ENCODE results near the gene CASR.
"Not testable (repeated sequence)": the region's sequence is repeated elsewhere in the genome, so short reads cannot be mapped to it uniquely, and the experiment has no call there.

The CASR gene, protein sequence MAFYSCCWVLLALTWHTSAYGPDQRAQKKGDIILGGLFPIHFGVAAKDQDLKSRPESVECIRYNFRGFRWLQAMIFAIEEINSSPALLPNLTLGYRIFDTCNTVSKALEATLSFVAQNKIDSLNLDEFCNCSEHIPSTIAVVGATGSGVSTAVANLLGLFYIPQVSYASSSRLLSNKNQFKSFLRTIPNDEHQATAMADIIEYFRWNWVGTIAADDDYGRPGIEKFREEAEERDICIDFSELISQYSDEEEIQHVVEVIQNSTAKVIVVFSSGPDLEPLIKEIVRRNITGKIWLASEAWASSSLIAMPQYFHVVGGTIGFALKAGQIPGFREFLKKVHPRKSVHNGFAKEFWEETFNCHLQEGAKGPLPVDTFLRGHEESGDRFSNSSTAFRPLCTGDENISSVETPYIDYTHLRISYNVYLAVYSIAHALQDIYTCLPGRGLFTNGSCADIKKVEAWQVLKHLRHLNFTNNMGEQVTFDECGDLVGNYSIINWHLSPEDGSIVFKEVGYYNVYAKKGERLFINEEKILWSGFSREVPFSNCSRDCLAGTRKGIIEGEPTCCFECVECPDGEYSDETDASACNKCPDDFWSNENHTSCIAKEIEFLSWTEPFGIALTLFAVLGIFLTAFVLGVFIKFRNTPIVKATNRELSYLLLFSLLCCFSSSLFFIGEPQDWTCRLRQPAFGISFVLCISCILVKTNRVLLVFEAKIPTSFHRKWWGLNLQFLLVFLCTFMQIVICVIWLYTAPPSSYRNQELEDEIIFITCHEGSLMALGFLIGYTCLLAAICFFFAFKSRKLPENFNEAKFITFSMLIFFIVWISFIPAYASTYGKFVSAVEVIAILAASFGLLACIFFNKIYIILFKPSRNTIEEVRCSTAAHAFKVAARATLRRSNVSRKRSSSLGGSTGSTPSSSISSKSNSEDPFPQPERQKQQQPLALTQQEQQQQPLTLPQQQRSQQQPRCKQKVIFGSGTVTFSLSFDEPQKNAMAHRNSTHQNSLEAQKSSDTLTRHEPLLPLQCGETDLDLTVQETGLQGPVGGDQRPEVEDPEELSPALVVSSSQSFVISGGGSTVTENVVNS

DNA sequence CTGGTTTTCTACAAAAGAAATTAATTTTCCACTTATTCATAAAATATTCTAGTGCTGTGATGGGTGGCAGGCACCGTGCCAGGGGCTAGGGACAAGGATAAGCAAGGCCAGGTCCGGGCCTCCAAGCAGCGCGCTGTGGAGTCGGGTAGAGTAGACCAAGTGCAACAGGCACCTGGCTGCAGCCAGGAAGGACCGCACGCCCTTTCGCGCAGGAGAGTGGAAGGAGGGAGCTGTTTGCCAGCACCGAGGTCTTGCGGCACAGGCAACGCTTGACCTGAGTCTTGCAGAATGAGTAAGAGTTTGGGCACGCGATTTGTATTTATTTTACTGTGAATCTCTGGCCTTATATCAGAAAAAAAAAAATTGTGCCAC lies at the start of gene CASR:
Gene CASR, plus strand, starts transcription at position 148 of the 372 bp plus-strand sequence. CDS start 70,522 bp downstream, outside the sequence.
- no peak within 1 kb of the TSS for H3K4me3 ChIP-seq (ENCODE audit: low read length)
- peak; percentile 49 for DNase-seq (ENCODE audit: low read depth)
- TF ChIP-seq, protein P1, sequence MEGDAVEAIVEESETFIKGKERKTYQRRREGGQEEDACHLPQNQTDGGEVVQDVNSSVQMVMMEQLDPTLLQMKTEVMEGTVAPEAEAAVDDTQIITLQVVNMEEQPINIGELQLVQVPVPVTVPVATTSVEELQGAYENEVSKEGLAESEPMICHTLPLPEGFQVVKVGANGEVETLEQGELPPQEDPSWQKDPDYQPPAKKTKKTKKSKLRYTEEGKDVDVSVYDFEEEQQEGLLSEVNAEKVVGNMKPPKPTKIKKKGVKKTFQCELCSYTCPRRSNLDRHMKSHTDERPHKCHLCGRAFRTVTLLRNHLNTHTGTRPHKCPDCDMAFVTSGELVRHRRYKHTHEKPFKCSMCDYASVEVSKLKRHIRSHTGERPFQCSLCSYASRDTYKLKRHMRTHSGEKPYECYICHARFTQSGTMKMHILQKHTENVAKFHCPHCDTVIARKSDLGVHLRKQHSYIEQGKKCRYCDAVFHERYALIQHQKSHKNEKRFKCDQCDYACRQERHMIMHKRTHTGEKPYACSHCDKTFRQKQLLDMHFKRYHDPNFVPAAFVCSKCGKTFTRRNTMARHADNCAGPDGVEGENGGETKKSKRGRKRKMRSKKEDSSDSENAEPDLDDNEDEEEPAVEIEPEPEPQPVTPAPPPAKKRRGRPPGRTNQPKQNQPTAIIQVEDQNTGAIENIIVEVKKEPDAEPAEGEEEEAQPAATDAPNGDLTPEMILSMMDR (IDR thresholded peaks at IDR 0.05; ENCODE audit: insufficient read depth, low read depth, low read length, missing control alignments) = no peak

DNA sequence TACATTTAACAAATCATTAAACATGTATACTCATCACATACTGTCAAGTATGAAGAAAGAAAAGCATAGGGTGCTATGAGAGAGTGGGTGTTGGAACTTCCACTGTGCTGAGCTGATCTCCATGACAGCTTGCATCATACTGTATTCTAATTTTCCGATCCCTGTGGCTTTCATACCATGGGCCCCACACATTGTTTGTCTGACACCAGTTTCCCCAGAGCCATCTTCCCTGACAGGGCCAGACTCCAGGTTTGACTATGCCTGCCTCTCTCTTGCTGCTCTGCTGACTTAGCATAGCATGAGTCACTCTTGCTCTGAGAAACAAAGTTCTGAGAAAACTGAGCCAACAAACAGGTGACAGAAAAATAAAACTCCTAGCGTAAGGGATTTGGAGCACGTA lies 37.0 kb upstream of the CASR start:
- no peak overlapping the region for H3K4me3 ChIP-seq (ENCODE audit: low read length)
- DNase-seq (ENCODE audit: low read depth) = peak; percentile 72
- TF ChIP-seq, protein P1 (IDR thresholded peaks at IDR 0.05; ENCODE audit: insufficient read depth, low read depth, low read length, missing control alignments) = no peak

DNA sequence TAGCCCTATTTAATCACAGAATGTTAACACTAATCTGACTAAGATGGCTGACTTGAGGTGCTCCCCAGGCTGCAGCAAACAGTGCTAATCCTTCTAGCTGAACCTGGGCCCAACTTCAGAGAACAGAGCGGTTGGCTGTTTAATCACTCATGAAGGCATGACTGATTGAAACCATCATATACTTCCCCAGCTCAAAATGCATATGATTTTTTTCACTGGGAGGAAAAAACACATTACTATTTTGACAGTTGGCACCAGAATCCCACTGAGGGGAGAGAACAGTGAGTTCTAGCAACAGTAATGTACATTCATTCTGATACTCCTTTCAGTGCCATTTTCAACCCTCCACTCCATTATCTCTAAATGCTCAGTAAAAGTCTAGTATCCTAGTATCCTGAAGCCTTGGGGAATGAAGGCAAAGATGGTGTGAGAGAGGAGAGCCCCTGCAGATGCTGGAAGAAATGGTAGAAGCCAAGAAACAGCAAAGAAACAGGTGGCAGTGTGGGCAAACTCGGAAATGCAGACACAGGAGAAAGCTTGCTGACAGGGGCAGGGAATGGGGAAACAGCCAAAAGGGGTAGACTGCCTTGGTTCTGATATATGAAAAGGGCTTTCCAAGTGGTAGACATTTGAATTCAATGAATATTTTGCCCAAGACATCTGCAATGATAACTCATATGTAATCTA lies 34.4 kb upstream of the CASR start:
- H3K4me3 ChIP-seq (ENCODE audit: low read length) = no peak overlapping the region
- TF ChIP-seq, protein P1 (IDR thresholded peaks at IDR 0.05; ENCODE audit: insufficient read depth, low read depth, low read length, missing control alignments) = no peak
- DNase-seq (ENCODE audit: low read depth) = no peak

DNA sequence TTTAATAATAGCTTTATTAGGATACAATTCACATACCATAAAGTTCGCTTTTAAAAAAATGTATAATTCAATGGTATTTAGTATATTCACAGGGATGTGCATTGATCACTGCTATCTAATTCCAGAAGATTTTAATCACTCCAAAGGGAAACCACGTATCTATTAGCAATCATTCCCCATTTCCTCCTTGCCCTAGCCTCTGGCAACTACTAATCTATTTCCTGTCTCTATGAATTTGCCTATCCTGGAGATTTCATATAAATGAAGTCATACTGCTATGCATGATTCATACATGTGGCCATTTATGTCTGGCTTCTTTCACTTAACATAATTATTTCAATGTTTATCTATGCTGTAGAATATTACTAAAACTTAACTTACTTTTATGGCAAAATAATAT lies 32.0 kb upstream of the CASR start:
- DNase-seq (ENCODE audit: low read depth) = peak; percentile 86
- H3K4me3 ChIP-seq (ENCODE audit: low read length) = no peak overlapping the region
- TF ChIP-seq, protein P1 (IDR thresholded peaks at IDR 0.05; ENCODE audit: insufficient read depth, low read depth, low read length, missing control alignments) = no peak

DNA sequence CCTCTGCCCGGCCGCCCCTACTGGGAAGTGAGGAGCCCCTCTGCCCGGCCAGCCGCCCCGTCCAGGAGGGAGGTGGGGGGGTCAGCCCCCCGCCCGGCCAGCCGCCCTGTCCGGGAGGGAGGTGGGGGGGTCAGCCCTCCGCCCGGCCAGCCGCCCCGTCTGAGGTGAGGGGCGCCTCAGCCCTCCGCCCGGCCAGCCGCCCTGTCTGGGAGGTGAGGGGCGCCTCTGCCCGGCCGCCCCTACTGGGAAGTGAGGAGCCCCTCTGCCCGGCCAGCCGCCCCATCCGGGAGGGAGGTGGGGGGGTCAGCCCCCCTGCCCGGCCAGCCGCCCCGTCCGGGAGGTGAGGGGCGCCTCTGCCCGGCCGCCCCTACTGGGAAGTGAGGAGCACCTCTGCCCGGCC lies 18.5 kb upstream of the CASR start:
- not testable (repeated sequence) for DNase-seq (ENCODE audit: low read depth)

DNA sequence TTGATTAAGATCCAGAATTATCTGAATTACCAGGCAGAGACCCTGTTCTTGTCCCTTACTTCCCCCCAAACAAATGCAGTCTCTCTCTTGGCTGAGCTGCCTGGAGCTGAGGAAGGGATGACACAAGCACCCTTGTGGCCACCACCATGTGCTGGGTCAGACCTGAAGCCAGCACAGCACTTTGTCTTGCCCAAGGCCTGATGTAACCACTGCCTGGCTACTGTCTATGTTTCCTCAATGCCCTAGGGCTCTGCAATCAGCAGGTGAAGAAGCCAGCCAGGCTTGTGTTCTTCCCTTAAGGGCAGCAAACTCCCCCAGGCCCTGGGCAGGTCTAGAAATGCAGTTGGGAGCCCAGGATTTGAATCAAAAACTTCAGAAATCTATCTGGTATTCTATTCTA lies 15.8 kb upstream of the CASR start:
- TF ChIP-seq, protein P1 (IDR thresholded peaks at IDR 0.05; ENCODE audit: insufficient read depth, low read depth, low read length, missing control alignments) = no peak
- no peak for DNase-seq (ENCODE audit: low read depth)
- H3K4me3 ChIP-seq (ENCODE audit: low read length) = no peak overlapping the region

More for the DNA sequence above, 18.5 kb upstream of the CASR start:
- not testable (repeated sequence) for H3K4me3 ChIP-seq (ENCODE audit: low read length)

All from epithelial cell of esophagus (primary cell).